Kidney epithelial cell (primary cell): ENCODE data around the gene PAFAH2. TPM values are rescaled to one million over a fixed set of nuclear protein-coding genes. Genes with fewer than 3 reads are reported as not detected.

Experiments
- DNase-seq: peaks from one replicate; pipeline ENCODE4 v3.0.0-alpha.2; 2010; ENCODE audit warnings: low read depth
- H3K27me3 ChIP-seq: 2 replicates; pipeline ENCODE4 v1.6.0; 2011; ENCODE audit warnings: low read length; ENCODE audit not compliant: control insufficient read depth, insufficient read depth
- H3K36me3 ChIP-seq: 2 replicates; pipeline ENCODE4 v1.5.1; 2011; ENCODE audit warnings: low read length; ENCODE audit not compliant: control insufficient read depth, insufficient read depth
- H3K4me3 ChIP-seq: 2 replicates; pipeline ENCODE4 v1.5.1; 2011; ENCODE audit warnings: low read depth, mild to moderate bottlenecking, control low read depth, low read length
- CTCF ChIP-seq: IDR thresholded peaks from 2 replicates; pipeline ENCODE4 v1.5.1; 2011; ENCODE audit warnings: mild to moderate bottlenecking, moderate library complexity, low read length, control low read depth, inconsistent platforms; ENCODE audit not compliant: insufficient read depth, poor library complexity, severe bottlenecking
- total RNA-seq: library from RNA; depleted of rRNA; stranded (reverse); fragments of >200 nt; gene quantifications from 2 replicates; pipeline ENCODE4 v1.2.3, GENCODE V29; 2015

PAFAH2 gene
- total RNA-seq, 1 donor from 2014 or later: 20.8 TPM

GRCh38 chr1:25926731-25927496 lies 70.9 kb downstream of the PAFAH2 start:
- no peak for TF ChIP-seq CTCF
- Histone ChIP-seq H3K27me3 (no peaks in the 10 kb centered on the region), H3K4me3 (no peak overlapping the region), H3K36me3 (no peaks in the 10 kb centered on the region)
- DNase-seq: no peak

- Histone ChIP-seq H3K36me3 (no peaks in the 10 kb centered on the region), H3K27me3 (no peaks in the 10 kb centered on the region), H3K4me3 (no peak overlapping the region)
- no peak for TF ChIP-seq CTCF
- DNase-seq: no peak
These were observed 73.4 kb downstream of the PAFAH2 start for GRCh38 chr1:25924454-25924853.

- TF ChIP-seq CTCF: no peak
- Histone ChIP-seq H3K27me3 (no peaks in the 10 kb centered on the region), H3K36me3 (no peaks in the 10 kb centered on the region), H3K4me3 (peak overlapping the region; percentile 52)
- DNase-seq: no peak
These were observed 74.8 kb downstream of the PAFAH2 start for GRCh38 chr1:25922971-25923552.

GRCh38 chr1:25922056-25922970 lies 75.5 kb downstream of the PAFAH2 start:
- H3K36me3 ChIP-seq: no peaks in the 10 kb centered on the region
- H3K4me3 ChIP-seq: peak overlapping the region; percentile 52
- no peaks in the 10 kb centered on the region for H3K27me3 ChIP-seq
- no peak for TF ChIP-seq CTCF
- DNase-seq: peak; percentile 21

GRCh38 chr1:25918615-25919014 lies 79.2 kb downstream of the PAFAH2 start:
- Histone ChIP-seq H3K36me3 (no peaks in the 10 kb centered on the region), H3K27me3 (no peaks in the 10 kb centered on the region), H3K4me3 (no peak overlapping the region)
- TF ChIP-seq CTCF: no peak
- no peak for DNase-seq
